NCI-H2107 treated with DMSO at 0.1 percent for 48 hours (cell line): ENCODE results near the gene APOBEC3G.

Source experiments
- DNase-seq: peaks from one replicate; lab custom pipeline; 2025; ENCODE audit not compliant: unreplicated experiment; lab: John Stamatoyannopoulos, UW

Gene APOBEC3G

GRCh38 chr22:39120983-39121382, 43.9 kb downstream of the APOBEC3G start:
- no peak for DNase-seq

- DNase-seq = no peak
Measured at GRCh38 chr22:39122772-39123470, 45.8 kb downstream of the APOBEC3G start.

GRCh38 chr22:39123751-39124581, 46.9 kb downstream of the APOBEC3G start:
- no peak for DNase-seq

- peak; percentile 41 for DNase-seq
Measured at GRCh38 chr22:39125622-39126021, 48.5 kb downstream of the APOBEC3G start.

GRCh38 chr22:39128508-39128907, 51.4 kb downstream of the APOBEC3G start:
- no peak for DNase-seq

- no peak for DNase-seq
Measured at GRCh38 chr22:39129081-39129480, 52.0 kb downstream of the APOBEC3G start.

GRCh38 chr22:39129746-39130145, 52.7 kb downstream of the APOBEC3G start:
- no peak for DNase-seq

GRCh38 chr22:39130152-39130704, 53.2 kb downstream of the APOBEC3G start:
- no peak for DNase-seq

GRCh38 chr22:39130892-39131855, 54.1 kb downstream of the APOBEC3G start:
- DNase-seq = no peak

GRCh38 chr22:39132281-39132680, 55.2 kb downstream of the APOBEC3G start:
- no peak for DNase-seq

- DNase-seq = no peak
Measured at GRCh38 chr22:39132871-39133524, 55.9 kb downstream of the APOBEC3G start.

- no peak for DNase-seq
Measured at GRCh38 chr22:39133871-39134270, 56.8 kb downstream of the APOBEC3G start.

GRCh38 chr22:39134366-39135091, 57.5 kb downstream of the APOBEC3G start:
- DNase-seq = no peak

- no peak for DNase-seq
Measured at GRCh38 chr22:39135092-39135896, 58.2 kb downstream of the APOBEC3G start.

- DNase-seq = no peak
Measured at GRCh38 chr22:39136317-39136716, 59.2 kb downstream of the APOBEC3G start.
